ES-I3 (cell line): ENCODE measurements around the gene SLC27A5.
"Not testable (repeated sequence)": the region's sequence is repeated elsewhere in the genome, so short reads cannot be mapped to it uniquely, and the experiment has no call there.

Experiments used
- H3K36me3 ChIP-seq: 2 replicates; pipeline ENCODE4 v1.6.1; 2013; ENCODE audit warnings: mild to moderate bottlenecking, low read length, control low read depth, moderate library complexity; ENCODE audit not compliant: insufficient read depth
- H3K4me1 ChIP-seq: 2 replicates; pipeline ENCODE4 v1.6.1; 2013; ENCODE audit warnings: mild to moderate bottlenecking, control low read depth, low read length; ENCODE audit not compliant: insufficient read depth
- H3K9ac ChIP-seq: 2 replicates; pipeline ENCODE4 v1.6.1; 2013; ENCODE audit warnings: low read depth, mild to moderate bottlenecking, low read length, moderate library complexity
- H3K9me3 ChIP-seq: 2 replicates; pipeline ENCODE4 v1.6.1; 2013; ENCODE audit warnings: mild to moderate bottlenecking, low read length, moderate library complexity; ENCODE audit not compliant: control insufficient read depth, insufficient read depth

The SLC27A5 gene

DNA sequence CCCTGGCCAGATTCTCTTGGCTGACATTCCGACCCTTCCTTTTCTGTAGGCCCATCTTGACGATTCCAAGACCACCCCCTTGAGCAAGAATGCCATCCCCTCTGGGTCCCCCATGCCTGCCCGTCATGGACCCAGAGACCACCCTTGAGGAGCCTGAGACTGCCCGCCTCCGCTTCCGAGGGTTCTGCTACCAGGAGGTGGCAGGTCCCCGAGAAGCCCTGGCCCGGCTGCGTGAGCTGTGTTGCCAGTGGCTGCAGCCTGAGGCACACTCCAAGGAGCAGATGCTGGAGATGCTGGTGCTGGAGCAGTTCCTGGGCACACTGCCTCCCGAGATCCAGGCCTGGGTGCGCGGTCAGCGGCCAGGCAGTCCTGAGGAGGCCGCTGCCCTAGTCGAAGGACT is 34.7 kb downstream of the SLC27A5 start:
- H3K36me3 ChIP-seq, result peaks cover 6% of the 10 kb centered on the region; the same call in 1 of the 2 replicates
- H3K9ac ChIP-seq, result no peak overlapping the region
- no peaks in the 10 kb centered on the region for H3K9me3 ChIP-seq
- no peaks in the 10 kb centered on the region; the same call in 1 of the 2 replicates for H3K4me1 ChIP-seq

DNA sequence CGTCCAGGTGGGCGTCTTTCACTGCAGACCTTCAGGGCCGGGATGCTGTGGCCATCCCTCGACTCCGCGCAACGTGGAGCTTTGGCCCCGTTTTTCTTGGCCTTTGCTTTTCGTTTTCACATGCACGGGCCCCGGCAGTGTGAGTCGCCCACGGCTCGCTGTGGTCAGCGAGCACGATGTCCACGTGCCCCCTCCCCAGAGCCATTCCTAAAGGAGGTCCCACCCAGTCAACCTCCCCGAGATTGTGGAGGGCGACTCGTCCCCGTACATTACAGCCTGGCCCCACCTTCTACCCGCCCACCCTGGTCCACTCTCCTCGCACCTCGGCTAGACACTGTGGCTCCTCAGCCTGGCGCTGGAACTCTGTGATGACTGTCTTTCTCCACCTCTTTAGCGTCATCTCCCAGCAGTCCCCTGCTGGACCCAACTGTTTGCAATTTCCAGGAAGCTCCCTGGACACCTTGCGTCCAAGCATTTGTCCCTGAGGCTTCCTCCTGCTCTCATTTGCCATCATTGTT is 35.2 kb downstream of the SLC27A5 start:
- Histone ChIP-seq H3K36me3 (peaks cover 5% of the 10 kb centered on the region; the same call in 1 of the 2 replicates), H3K9me3 (no peaks in the 10 kb centered on the region), H3K4me1 (no peaks in the 10 kb centered on the region; the same call in 1 of the 2 replicates), H3K9ac (peak overlapping the region; percentile 77)

DNA sequence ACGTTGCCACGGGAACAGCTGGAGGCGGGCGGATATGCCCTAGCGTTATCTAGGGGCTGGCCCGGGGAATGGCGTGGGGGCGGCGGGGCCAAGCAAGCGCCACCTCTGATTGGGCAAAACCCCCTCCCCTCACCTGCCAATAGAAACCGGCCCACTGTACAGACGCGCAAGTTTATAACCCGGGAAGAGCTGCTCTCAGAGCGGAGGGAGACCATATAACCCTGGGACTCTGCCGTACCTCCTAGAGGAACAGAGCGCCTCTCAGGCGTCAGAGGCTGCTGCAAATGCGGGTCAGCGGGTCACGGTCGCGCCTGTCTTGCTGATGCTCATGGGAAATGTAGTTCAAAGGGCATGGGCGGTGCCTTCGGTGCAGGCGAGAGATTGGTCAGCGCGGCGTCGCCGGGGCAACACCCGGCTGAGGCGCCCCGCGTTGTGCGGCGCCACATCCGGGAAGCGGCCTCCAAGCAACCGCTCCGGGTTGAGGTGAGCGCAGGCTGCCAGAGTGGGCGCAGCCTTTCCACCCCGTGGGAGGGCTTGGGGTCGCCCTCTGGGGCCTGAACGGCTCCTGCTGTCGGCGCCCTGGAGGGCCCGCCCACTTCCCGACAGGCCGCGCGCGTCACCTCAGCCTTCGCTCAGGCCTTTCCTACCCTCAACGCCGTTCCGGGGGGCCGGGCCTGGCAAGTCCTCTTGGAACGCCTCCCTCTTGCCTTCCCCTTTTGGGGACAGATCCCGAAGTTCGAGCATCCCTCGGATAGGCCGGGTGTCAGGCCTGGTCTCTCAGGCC is 35.9 kb downstream of the SLC27A5 start, which contains the start of gene ZNF446:
Gene ZNF446, plus strand, starts transcription at position 639 of the 784 bp plus-strand sequence. CDS start 867 bp downstream, outside the sequence.
- Histone ChIP-seq H3K4me1 (no peaks in the 10 kb centered on the region; the same call in 1 of the 2 replicates), H3K9me3 (no peaks in the 10 kb centered on the region), H3K9ac (peak within 1 kb of the TSS; percentile 77), H3K36me3 (no peaks in the 10 kb centered on the region)

DNA sequence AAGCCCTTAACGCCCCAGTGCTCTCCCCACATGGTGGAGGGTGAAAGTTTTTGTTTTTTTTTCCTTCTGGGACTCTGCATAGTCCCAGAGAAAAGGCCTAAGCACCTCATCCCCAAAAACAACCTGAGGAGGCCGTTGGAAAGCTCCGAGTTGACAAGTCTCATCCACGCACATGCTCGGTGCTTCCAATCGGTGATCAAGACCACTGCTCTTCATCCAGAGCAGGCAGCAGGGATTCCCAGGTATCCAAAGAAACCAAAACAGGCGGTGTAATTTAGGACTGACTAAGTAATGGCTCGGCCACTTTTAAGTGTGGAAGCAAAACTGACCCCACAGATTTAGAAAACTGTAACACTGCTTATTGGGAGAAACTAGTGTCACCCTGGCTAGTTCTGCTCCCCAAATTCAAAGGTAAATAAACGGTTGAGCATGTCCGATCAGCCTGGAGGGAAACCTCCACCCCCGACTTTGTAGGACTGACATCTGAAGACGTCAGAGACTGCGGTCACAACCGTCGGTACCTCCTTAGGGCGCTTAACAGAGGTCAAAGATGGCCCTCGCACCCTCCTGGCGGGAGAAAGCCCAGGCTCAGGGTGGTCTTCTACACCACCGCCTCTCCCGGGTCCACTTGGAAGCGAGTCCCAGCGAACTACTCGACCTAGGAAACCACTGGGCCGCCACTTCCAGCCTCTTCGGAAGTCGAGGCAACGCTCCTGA is 36.6 kb downstream of the SLC27A5 start:
- peak overlapping the region; percentile 77 for H3K9ac ChIP-seq

DNA sequence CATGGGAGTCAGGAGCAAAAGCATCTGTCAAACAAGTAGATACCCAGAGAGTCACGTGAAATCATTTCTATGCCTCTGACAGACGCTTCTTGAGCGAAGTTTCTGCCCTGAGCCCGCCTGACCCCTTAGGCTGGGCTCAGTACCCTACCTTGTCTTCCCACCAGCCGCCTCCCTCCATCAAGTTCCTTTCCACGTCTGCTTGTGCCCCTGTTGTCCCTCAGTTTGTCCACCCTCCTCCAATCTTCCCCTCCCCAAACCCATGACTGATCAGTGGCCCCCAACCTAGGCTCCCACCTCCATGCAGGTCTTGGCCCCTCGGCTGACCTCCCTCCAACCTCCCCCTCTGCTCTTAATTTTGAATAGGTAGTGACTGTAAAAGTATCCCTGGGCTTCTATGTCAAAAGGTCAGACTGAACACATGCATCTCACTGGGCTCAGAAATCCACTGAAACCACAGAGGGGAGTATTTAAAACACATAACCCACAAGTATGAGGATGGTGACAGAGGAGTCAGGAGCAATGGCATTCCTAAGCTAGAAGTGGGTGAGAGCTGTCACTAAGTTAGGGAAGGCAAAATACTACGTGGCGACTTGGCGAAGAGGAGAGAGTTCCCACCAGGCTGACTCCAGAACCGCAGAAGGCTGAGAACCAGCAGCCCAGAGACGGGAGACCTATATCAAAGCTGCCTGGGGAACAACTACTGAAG is 37.3 kb downstream of the SLC27A5 start:
- no peaks in the 10 kb centered on the region for H3K36me3 ChIP-seq
- H3K9ac ChIP-seq, result no peak overlapping the region
- H3K4me1 ChIP-seq, result no peaks in the 10 kb centered on the region; the same call in 1 of the 2 replicates
- no peaks in the 10 kb centered on the region for H3K9me3 ChIP-seq

More for the DNA sequence above, 36.6 kb downstream of the SLC27A5 start:
- H3K4me1 ChIP-seq, result no peaks in the 10 kb centered on the region; the same call in 1 of the 2 replicates
- H3K9me3 ChIP-seq, result no peaks in the 10 kb centered on the region
- no peaks in the 10 kb centered on the region for H3K36me3 ChIP-seq

DNA sequence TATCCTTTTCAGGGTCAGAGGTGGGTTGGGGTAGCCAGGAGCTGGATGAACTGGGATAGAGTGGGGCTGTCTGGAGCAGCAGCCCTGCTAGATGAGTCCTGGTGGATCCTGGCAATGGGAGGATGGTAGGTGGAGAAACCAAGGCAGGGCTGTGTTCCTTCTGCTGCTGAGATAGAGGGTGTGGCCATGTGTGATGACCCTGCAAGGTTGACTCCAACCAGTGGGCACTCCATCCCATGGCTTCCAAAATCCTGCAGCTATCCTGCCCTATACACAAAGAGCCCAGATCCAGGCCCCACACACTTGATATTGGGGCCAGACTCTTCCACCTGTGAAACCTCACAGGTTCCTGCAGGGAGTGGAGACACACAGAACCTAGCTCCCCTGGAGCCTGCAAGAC is 38.0 kb downstream of the SLC27A5 start:
- no peaks in the 10 kb centered on the region for H3K36me3 ChIP-seq
- no peak overlapping the region for H3K9ac ChIP-seq
- no peaks in the 10 kb centered on the region for H3K9me3 ChIP-seq
- H3K4me1 ChIP-seq, result no peaks in the 10 kb centered on the region; the same call in 1 of the 2 replicates

DNA sequence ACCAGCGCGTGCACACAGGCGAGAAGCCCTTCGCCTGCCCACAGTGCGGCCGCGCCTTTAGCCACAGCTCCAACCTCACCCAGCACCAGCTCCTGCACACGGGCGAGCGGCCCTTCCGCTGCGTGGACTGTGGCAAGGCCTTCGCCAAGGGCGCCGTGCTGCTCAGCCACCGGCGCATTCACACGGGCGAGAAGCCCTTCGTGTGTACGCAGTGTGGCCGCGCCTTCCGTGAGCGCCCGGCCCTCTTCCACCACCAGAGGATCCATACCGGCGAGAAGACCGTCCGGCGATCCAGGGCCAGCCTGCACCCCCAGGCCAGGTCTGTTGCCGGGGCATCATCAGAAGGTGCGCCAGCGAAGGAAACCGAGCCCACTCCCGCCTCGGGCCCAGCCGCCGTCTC is 40.1 kb downstream of the SLC27A5 start:
- Histone ChIP-seq H3K36me3 (no peaks in the 10 kb centered on the region), H3K4me1 (no peaks in the 10 kb centered on the region), H3K9ac (no peak overlapping the region), H3K9me3 (no peaks in the 10 kb centered on the region)

DNA sequence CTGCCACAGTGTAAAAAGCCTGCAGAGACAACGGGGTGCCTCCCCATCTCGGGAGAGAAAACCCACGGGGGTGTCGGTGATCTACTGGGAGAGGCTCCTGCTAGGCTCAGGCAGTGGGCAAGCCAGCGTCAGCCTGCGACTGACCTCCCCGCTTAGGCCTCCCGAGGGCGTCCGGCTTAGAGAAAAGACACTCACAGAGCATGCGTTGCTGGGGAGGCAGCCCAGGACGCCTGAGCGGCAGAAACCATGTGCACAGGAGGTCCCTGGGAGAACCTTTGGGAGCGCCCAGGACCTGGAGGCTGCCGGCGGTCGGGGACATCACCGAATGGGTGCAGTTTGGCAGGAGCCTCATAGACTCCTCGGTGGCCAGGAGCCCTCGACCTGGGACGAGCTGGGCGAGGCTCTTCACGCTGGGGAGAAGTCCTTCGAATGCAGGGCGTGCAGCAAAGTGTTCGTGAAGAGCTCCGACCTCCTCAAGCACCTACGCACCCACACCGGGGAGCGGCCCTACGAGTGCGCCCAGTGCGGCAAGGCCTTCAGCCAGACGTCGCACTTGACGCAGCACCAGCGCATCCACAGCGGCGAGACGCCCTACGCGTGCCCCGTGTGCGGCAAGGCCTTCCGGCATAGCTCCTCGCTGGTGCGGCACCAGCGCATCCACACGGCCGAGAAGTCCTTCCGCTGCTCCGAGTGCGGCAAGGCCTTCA is 40.8 kb downstream of the SLC27A5 start:
- H3K36me3 ChIP-seq, H3K4me1 ChIP-seq, H3K9me3 ChIP-seq, H3K9ac ChIP-seq: not testable (repeated sequence)

DNA sequence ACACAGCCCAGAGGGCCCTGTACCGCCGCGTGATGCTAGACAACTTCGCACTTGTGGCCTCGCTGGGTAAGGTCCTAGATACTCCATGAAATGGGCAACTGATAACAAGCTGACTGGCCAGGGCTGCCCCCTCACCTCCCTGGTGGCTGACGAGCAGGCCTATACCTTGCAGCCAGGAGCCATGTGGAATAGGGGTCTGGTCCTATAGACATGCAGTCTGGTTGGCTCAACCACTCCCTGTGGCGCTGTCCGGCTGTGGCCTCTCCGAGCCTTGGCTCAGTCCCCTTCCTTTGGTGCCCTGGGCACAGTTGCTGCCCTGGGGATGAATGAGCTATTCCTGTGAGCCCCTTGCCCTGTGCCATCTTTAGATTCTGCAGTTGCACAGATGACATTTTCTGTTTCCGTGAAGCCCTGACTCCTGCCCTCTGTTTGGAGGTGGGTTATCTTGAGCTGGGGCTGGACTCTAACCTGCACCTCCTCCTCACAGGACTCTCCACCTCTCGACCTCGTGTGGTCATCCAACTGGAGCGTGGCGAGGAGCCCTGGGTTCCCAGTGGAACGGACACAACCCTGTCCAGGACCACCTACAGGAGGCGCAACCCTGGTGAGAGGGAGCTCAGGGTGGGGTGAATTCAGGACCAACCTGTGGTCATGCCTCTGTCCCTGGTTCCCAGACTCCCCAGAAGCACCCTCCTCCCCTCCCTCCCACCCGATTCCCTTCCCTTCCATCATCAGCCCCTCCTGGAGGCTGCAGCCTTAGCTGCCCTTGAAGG is 42.4 kb downstream of the SLC27A5 start:
- no peaks in the 10 kb centered on the region for H3K36me3 ChIP-seq
- H3K9ac ChIP-seq, result no peak overlapping the region
- H3K9me3 ChIP-seq, result no peaks in the 10 kb centered on the region
- H3K4me1 ChIP-seq, result no peaks in the 10 kb centered on the region

DNA sequence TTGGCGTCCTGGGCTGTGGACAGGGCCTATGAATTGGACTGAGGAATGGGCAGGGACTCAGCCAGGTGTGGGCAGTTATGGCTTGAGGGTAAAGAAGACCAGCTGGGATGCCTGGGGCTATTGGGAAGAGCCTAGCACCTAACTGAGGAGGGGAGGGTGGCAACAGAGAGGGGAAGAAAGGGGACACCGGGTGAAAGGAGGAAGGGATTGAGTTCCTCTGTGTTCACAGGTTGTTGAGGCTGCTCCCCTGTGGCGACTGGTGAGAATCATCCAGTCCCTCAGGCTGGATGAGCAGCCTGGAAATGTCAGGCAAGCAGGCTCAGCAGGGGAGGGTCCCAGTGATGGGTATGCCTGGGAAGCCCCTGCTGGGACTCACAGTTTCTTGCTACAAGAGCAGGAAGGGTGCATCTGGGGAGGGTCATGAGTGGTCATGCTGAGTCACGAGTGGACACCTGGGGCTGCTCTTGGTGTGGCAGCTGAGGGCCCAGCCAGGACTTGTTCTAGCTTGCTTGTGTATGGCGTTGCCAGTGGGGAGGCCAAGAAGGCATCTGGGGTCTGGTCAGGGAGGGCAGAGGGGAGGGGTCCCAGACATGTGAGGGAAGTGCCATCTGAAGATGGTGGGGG is 43.5 kb downstream of the SLC27A5 start:
- Histone ChIP-seq H3K9ac (no peak overlapping the region), H3K9me3 (no peaks in the 10 kb centered on the region), H3K36me3 (no peaks in the 10 kb centered on the region), H3K4me1 (no peaks in the 10 kb centered on the region)

DNA sequence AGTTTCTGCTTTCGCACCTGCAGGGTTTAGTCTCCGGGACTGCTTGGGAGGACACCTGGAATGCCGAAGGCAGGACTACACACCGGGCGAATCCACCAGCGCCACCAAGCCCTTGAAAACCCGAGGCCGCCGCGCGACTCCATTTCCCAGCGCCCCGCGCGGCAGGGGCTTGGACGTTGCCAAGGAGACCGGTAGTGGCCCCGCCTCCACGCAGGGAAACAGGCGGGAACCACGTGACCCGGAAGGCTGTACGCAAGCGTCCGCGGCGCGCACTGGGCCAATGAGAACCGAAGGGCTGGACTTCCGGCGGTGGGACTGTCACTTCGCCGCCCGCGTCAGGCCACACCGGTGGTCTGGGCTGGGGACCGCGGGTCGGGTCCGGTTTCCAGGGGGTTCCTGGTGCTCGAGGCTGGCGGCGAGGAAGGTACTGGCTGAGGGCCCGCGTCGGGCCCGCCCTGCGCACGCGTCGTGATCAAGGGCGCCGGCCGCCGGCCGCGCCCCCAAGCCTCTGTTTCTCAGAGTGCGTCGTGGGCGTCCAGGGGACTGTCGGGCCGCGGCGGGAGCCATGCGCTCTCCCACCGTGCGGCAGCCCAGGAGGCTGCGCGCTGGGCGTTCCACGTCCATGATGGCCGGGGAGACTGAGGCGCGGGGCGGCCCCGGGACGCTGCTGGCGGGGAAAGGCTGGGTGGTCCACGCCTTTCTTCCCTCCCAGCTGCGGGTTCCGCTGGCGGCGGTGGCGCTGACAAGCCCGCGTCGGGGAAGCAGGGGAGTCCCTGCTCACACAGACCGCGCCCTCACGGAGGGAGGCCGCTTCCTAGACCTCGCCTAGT is 44.8 kb downstream of the SLC27A5 start, which contains the start of gene ZNF324:
Gene ZNF324, plus strand, starts transcription at position 321 of the 830 bp plus-strand sequence. CDS start 2,106 bp downstream, outside the sequence.
- no peaks in the 10 kb centered on the region for H3K36me3 ChIP-seq
- no peaks in the 10 kb centered on the region for H3K9me3 ChIP-seq
- no peaks in the 10 kb centered on the region for H3K4me1 ChIP-seq
- peak within 1 kb of the TSS; percentile 60 for H3K9ac ChIP-seq

DNA sequence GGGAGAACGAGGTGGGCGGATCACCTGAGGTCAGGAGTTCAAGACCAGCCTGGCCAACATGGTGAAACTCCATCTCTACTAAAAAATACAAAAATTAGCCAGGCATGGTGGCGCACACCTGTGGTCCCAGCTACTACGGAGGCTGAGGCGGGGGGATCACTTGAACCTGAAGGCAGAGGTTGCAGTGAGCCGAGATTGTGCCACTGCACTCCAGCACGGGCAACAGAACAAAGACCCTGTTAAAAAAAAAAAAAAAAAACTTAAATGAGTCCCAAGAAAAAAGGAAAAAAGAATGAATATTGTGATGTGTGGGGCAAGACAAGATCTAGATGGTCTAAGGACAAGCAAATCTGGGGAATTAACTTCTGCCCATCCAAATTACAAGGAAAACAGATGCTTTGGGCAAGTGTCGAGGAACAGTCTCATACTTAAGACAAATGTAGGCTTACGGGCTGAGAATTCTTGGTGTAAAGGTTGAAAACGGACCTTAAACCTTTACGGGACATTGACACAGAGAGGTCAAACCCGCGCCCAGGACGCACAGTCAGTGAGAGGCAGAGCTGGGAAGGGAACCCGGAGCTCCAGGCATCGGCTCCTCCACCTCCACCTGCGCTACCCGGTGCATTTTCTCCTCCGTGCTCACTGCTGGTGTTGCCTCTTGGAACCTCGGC is 45.6 kb downstream of the SLC27A5 start:
- H3K36me3 ChIP-seq, result no peaks in the 10 kb centered on the region
- no peaks in the 10 kb centered on the region for H3K4me1 ChIP-seq
- H3K9ac ChIP-seq, result peak overlapping the region; percentile 60; the same call in 1 of the 2 replicates
- no peaks in the 10 kb centered on the region for H3K9me3 ChIP-seq
